Femur (tissue), 1 donor: Measurements from ENCODE around the gene RAMACL.

ENCODE experiments used
- DNase-seq: peaks from one replicate; pipeline ENCODE4 v3.0.0-alpha.2; 2017

Gene RAMACL

GRCh38 chr6:166617359-166617758 lies 30.9 kb upstream of the RAMACL start:
- no peak for DNase-seq

GRCh38 chr6:166616261-166617238 lies 30.1 kb upstream of the RAMACL start:
- peak; percentile 5 for DNase-seq

- DNase-seq: peak; percentile 11
Observed at GRCh38 chr6:166615059-166615770, 28.7 kb upstream of the RAMACL start.

- peak; percentile 13 for DNase-seq
Observed at GRCh38 chr6:166614589-166614988, 28.1 kb upstream of the RAMACL start.

GRCh38 chr6:166614171-166614583 lies 27.7 kb upstream of the RAMACL start:
- peak; percentile 4 for DNase-seq

GRCh38 chr6:166613027-166613426 lies 26.5 kb upstream of the RAMACL start:
- no peak for DNase-seq

- peak; percentile 20 for DNase-seq
Observed at GRCh38 chr6:166612471-166612881, 26.0 kb upstream of the RAMACL start.

- no peak for DNase-seq
Observed at GRCh38 chr6:166611631-166612030, 25.2 kb upstream of the RAMACL start.

- peak; percentile 5 for DNase-seq
Observed at GRCh38 chr6:166610069-166610468, 23.6 kb upstream of the RAMACL start.

- DNase-seq: no peak
Observed at GRCh38 chr6:166608774-166609173, 22.3 kb upstream of the RAMACL start.

GRCh38 chr6:166605752-166606151 lies 19.3 kb upstream of the RAMACL start:
- DNase-seq: no peak

- no peak for DNase-seq
Observed at GRCh38 chr6:166604911-166605310, 18.4 kb upstream of the RAMACL start.

GRCh38 chr6:166604328-166604727 lies 17.9 kb upstream of the RAMACL start:
- no peak for DNase-seq

GRCh38 chr6:166603043-166603690 lies 16.7 kb upstream of the RAMACL start:
- no peak for DNase-seq

- no peak for DNase-seq
Observed at GRCh38 chr6:166601956-166602355, 15.5 kb upstream of the RAMACL start.

GRCh38 chr6:166600931-166601330 lies 14.5 kb upstream of the RAMACL start:
- DNase-seq: no peak

GRCh38 chr6:166599205-166599604 lies 12.7 kb upstream of the RAMACL start:
- DNase-seq: no peak

GRCh38 chr6:166598441-166599138 lies 12.1 kb upstream of the RAMACL start:
- DNase-seq: no peak

GRCh38 chr6:166597711-166598440 lies 11.4 kb upstream of the RAMACL start:
- DNase-seq: no peak

- no peak for DNase-seq
Observed at GRCh38 chr6:166596776-166597507, 10.5 kb upstream of the RAMACL start.

- no peak for DNase-seq
Observed at GRCh38 chr6:166595949-166596348, 9.5 kb upstream of the RAMACL start.
